OCI-LY1 (cell line): ENCODE measurements around the gene MTUS2.

Source experiments
- H2AFZ ChIP-seq: fragments of 200-600 bp; sonication (generic), shearing (Covaris generic); 2 replicates; pipeline ENCODE4 v1.6.0; 2014; ENCODE audit warnings: antibody characterized with exemption, mild to moderate bottlenecking, low read length
- H3F3A ChIP-seq: fragments of 200-600 bp; sonication (generic), shearing (Covaris generic); 2 replicates; pipeline ENCODE4 v1.6.0; 2014; ENCODE audit warnings: mild to moderate bottlenecking, antibody characterized with exemption, low read length, moderate library complexity; ENCODE audit not compliant: insufficient read depth
- H3K27ac ChIP-seq: fragments of 200-600 bp; sonication (generic); 2 replicates; pipeline ENCODE4 v1.5.1; 2014; ENCODE audit warnings: low read length, mixed run types, mild to moderate bottlenecking, low read depth; ENCODE audit not compliant: poor library complexity, severe bottlenecking
- H3K27me3 ChIP-seq: fragments of 200-600 bp; sonication (generic); 2 replicates; pipeline ENCODE4 v1.6.0; 2014; ENCODE audit warnings: antibody characterized with exemption, mild to moderate bottlenecking, low read length, moderate library complexity; ENCODE audit not compliant: insufficient read depth
- H3K36me3 ChIP-seq: fragments of 200-600 bp; sonication (generic); 2 replicates; pipeline ENCODE4 v1.6.1; 2014; ENCODE audit warnings: mild to moderate bottlenecking, antibody characterized with exemption, low read length, moderate library complexity, mixed read lengths; ENCODE audit not compliant: insufficient read depth
- H3K4me1 ChIP-seq: fragments of 200-600 bp; sonication (generic); 2 replicates; pipeline ENCODE4 v1.5.1; 2014; ENCODE audit warnings: mild to moderate bottlenecking, low read length, moderate library complexity; ENCODE audit not compliant: insufficient read depth, severe bottlenecking
- H3K4me2 ChIP-seq: fragments of 200-600 bp; sonication (generic), shearing (Covaris generic); 2 replicates; pipeline ENCODE4 v1.6.1; 2014; ENCODE audit warnings: low read length
- H3K4me3 ChIP-seq: fragments of 200-600 bp; sonication (generic); 2 replicates; pipeline ENCODE4 v1.5.1; 2014; ENCODE audit warnings: low read length, low read depth, mild to moderate bottlenecking, mixed read lengths; ENCODE audit not compliant: poor library complexity, severe bottlenecking
- H3K79me2 ChIP-seq: fragments of 200-600 bp; shearing (Covaris generic); 2 replicates; pipeline ENCODE4 v1.6.1; 2016; ENCODE audit warnings: mixed run types, low read length, mixed read lengths; ENCODE audit not compliant: insufficient read depth
- H3K9ac ChIP-seq: fragments of 200-600 bp; sonication (generic), shearing (Covaris generic); 2 replicates; pipeline ENCODE4 v1.6.1; 2014; ENCODE audit warnings: mild to moderate bottlenecking, low read length, mixed read lengths
- H3K9me2 ChIP-seq: fragments of 200-600 bp; sonication (generic), shearing (Covaris generic); 2 replicates; pipeline ENCODE4 v1.6.1; 2014; ENCODE audit warnings: low read depth, mild to moderate bottlenecking, low read length, mixed read lengths
- H3K9me3 ChIP-seq: fragments of 200-600 bp; shearing (Covaris generic); 2 replicates; pipeline ENCODE4 v1.6.1; 2014; ENCODE audit warnings: low read length, mixed read lengths
- H4K20me1 ChIP-seq: fragments of 200-600 bp; sonication (generic), shearing (Covaris generic); 2 replicates; pipeline ENCODE4 v1.6.0; 2016; ENCODE audit warnings: mild to moderate bottlenecking, low read length; ENCODE audit not compliant: insufficient read depth
- EZH2 ChIP-seq: fragments of 200-600 bp; sonication (generic), shearing (Covaris generic); IDR thresholded peaks from 2 replicates; pipeline ENCODE4 v1.8.0; 2017; ENCODE audit warnings: borderline replicate concordance, mixed run types, mild to moderate bottlenecking, antibody characterized with exemption, low read length, moderate library complexity, mixed read lengths
- TF ChIP-seq, protein P1 (sequence below): fragments of 200-600 bp; sonication (generic), shearing (Covaris generic); IDR thresholded peaks from 2 replicates; pipeline ENCODE4 v1.5.1; 2017; ENCODE audit warnings: mild to moderate bottlenecking, antibody characterized with exemption, low read length, moderate library complexity, mixed read lengths

Gene MTUS2

DNA sequence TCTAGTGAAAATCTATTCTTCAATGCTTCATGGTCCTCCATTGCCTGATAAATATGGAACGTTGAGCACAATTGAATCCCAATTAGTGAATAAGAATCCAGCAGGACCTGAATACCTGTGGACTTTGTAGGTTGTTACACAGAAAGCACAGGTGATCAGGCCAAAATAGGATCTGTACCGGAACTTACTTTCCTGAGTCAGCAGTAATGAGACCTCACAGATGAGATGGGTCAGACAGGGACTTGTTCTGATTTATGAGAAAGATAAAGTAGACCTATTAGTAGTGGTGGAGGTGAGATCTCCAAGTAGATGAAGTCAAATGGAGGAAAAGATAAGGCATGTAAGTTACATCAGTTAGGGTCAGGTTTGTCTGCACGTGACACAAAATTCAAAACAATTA lies 351.1 kb downstream of the MTUS2 start:
- H2AFZ ChIP-seq: no peak overlapping the region
- H3K9me3 ChIP-seq: no peaks in the 10 kb centered on the region
- H3K36me3 ChIP-seq: no peaks in the 10 kb centered on the region
- no peak overlapping the region for H3K9ac ChIP-seq
- no peaks in the 10 kb centered on the region for H4K20me1 ChIP-seq
- no peak overlapping the region for H3K27ac ChIP-seq
- H3K4me3 ChIP-seq: no peak overlapping the region
- H3K4me1 ChIP-seq: no peaks in the 10 kb centered on the region
- no peak for TF ChIP-seq EZH2
- TF ChIP-seq, protein P1, sequence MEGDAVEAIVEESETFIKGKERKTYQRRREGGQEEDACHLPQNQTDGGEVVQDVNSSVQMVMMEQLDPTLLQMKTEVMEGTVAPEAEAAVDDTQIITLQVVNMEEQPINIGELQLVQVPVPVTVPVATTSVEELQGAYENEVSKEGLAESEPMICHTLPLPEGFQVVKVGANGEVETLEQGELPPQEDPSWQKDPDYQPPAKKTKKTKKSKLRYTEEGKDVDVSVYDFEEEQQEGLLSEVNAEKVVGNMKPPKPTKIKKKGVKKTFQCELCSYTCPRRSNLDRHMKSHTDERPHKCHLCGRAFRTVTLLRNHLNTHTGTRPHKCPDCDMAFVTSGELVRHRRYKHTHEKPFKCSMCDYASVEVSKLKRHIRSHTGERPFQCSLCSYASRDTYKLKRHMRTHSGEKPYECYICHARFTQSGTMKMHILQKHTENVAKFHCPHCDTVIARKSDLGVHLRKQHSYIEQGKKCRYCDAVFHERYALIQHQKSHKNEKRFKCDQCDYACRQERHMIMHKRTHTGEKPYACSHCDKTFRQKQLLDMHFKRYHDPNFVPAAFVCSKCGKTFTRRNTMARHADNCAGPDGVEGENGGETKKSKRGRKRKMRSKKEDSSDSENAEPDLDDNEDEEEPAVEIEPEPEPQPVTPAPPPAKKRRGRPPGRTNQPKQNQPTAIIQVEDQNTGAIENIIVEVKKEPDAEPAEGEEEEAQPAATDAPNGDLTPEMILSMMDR: no peak
- no peaks in the 10 kb centered on the region for H3K79me2 ChIP-seq
- no peaks in the 10 kb centered on the region for H3F3A ChIP-seq
- H3K27me3 ChIP-seq: no peaks in the 10 kb centered on the region
- no peak overlapping the region for H3K4me2 ChIP-seq
- no peaks in the 10 kb centered on the region for H3K9me2 ChIP-seq

DNA sequence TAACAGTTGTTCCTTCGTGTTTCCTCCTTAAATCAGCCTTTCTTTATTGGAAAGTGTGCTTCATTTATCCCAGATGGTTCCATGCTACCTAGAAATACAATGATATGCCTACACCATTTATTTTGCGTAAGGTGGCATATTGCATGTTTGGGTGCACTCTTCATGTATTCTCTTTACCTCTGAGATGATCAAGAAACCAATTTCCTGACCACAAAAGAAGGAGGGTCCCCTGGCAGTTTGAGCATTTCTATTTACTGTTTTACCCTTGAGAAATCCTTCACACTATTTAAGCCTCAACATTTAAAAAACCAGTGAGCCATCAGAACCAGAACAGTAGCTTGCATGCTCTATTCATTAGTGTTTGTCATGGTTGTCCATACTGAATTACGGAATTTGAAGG lies 354.0 kb downstream of the MTUS2 start:
- Histone ChIP-seq H3K9me3 (no peaks in the 10 kb centered on the region), H3K4me1 (no peaks in the 10 kb centered on the region), H3K4me3 (no peak overlapping the region), H3K4me2 (no peak overlapping the region), H3K27me3 (no peaks in the 10 kb centered on the region), H2AFZ (no peak overlapping the region), H3F3A (no peaks in the 10 kb centered on the region), H3K36me3 (no peaks in the 10 kb centered on the region), H3K79me2 (no peaks in the 10 kb centered on the region), H3K9me2 (no peaks in the 10 kb centered on the region), H3K9ac (no peak overlapping the region), H4K20me1 (no peaks in the 10 kb centered on the region), H3K27ac (no peak overlapping the region)
- TF ChIP-seq, protein P1: no peak
- TF ChIP-seq EZH2: no peak

DNA sequence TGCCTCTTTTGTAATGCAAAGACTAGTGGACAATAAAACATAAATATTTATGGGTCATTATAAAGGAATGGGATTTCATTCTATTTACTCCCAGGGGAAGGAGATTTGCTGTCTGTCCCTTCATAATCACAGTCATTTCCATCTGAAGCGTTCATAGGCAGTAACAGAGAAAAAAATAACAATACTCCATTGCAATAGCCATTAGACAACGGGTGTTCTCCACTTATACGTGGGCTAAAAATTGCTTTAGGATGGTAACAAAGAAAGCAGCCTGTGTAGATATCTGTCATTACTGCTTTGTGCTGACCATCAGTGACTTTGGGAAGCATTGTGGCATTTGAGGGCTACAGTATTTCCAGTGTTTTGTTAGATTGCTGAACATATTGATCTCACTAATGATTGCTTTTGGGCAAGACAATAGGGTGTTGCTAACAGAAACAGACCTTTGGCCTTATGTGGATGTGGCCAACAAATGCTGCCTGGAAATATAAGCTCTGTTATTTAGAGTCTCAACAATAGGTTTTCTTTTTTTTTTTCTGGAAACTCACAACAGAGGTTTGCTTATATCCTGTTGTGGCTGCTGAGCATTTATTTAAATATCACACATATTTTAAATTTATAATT lies 355.2 kb downstream of the MTUS2 start:
- no peaks in the 10 kb centered on the region for H3K79me2 ChIP-seq
- H4K20me1 ChIP-seq: no peaks in the 10 kb centered on the region
- H3K9ac ChIP-seq: no peak overlapping the region
- TF ChIP-seq, protein P1: no peak
- TF ChIP-seq EZH2: no peak
- H3K27me3 ChIP-seq: no peaks in the 10 kb centered on the region
- no peak overlapping the region for H3K27ac ChIP-seq
- H3K4me2 ChIP-seq: no peak overlapping the region
- no peaks in the 10 kb centered on the region for H3K36me3 ChIP-seq
- no peaks in the 10 kb centered on the region for H3F3A ChIP-seq
- no peak overlapping the region for H3K4me3 ChIP-seq
- no peaks in the 10 kb centered on the region for H3K4me1 ChIP-seq
- H3K9me3 ChIP-seq: no peaks in the 10 kb centered on the region
- H3K9me2 ChIP-seq: no peaks in the 10 kb centered on the region
- H2AFZ ChIP-seq: no peak overlapping the region
